Epidermal melanocyte (primary cell): ENCODE data around the gene MAD2L1BP.
"Not testable (repeated sequence)": the region's sequence is repeated elsewhere in the genome, so short reads cannot be mapped to it uniquely, and the experiment has no call there.

Source experiments
- DNase-seq: peaks from one replicate; pipeline ENCODE4 v3.0.0; 2011; ENCODE audit warnings: low spot score; ENCODE audit not compliant: insufficient read length

Gene MAD2L1BP

GRCh38 chr6:43625393-43625992 is 10.1 kb upstream of the MAD2L1BP start:
- DNase-seq: no peak

GRCh38 chr6:43627008-43627825 is 8.4 kb upstream of the MAD2L1BP start:
- no peak for DNase-seq

GRCh38 chr6:43628393-43629103 is 7.1 kb upstream of the MAD2L1BP start:
- no peak for DNase-seq

- DNase-seq: peak; percentile 89
Measured at GRCh38 chr6:43629104-43629504, 6.5 kb upstream of the MAD2L1BP start, which contains the start of gene GTPBP2. Gene GTPBP2 (minus strand): TSS chr6:43629264. CDS start chr6:43629162, 102 bp downstream.

- peak; percentile 94 for DNase-seq
Measured at GRCh38 chr6:43629505-43630300, 5.9 kb upstream of the MAD2L1BP start.

- no peak for DNase-seq
Measured at GRCh38 chr6:43630980-43631619, 4.5 kb upstream of the MAD2L1BP start.

GRCh38 chr6:43633002-43633401 is 2.6 kb upstream of the MAD2L1BP start:
- DNase-seq: not testable (repeated sequence)

GRCh38 chr6:43634702-43635303 is 837 bp upstream of the MAD2L1BP start:
- DNase-seq: no peak

- DNase-seq: no peak
Measured at GRCh38 chr6:43636308-43636659, 644 bp downstream of the MAD2L1BP start.

GRCh38 chr6:43639984-43640800 is 4.6 kb downstream of the MAD2L1BP start:
- DNase-seq: no peak

GRCh38 chr6:43644940-43645612 is 9.4 kb downstream of the MAD2L1BP start, which contains the start of gene RSPH9:
Gene RSPH9 (plus strand): TSS chr6:43645036. CDS start chr6:43645099, 63 bp downstream.
- DNase-seq: peak; percentile 69

GRCh38 chr6:43645613-43645964 is 9.9 kb downstream of the MAD2L1BP start:
- no peak for DNase-seq

- DNase-seq: no peak
Measured at GRCh38 chr6:43647613-43648012, 12.0 kb downstream of the MAD2L1BP start.

GRCh38 chr6:43648248-43648647 is 12.6 kb downstream of the MAD2L1BP start:
- DNase-seq: no peak

- not testable (repeated sequence) for DNase-seq
Measured at GRCh38 chr6:43652822-43653221, 17.2 kb downstream of the MAD2L1BP start.

- no peak for DNase-seq
Measured at GRCh38 chr6:43657221-43657802, 21.7 kb downstream of the MAD2L1BP start.

- DNase-seq: no peak
Measured at GRCh38 chr6:43658161-43658560, 22.5 kb downstream of the MAD2L1BP start.

- DNase-seq: not testable (repeated sequence)
Measured at GRCh38 chr6:43662948-43663347, 27.3 kb downstream of the MAD2L1BP start.

- no peak for DNase-seq
Measured at GRCh38 chr6:43665376-43665775, 29.7 kb downstream of the MAD2L1BP start.
